Neutrophil (primary cell): Measurements from ENCODE around the gene TEX14.

Experiments
- H3K27ac ChIP-seq: fragments of 200-600 bp; sonication (generic); 2 replicates; pipeline ENCODE4 v1.5.1; 2016; ENCODE audit warnings: mild to moderate bottlenecking, moderate library complexity
- H3K27me3 ChIP-seq: fragments of 200-600 bp; sonication (generic); 2 replicates; pipeline ENCODE4 v1.6.0; 2016; ENCODE audit warnings: mild to moderate bottlenecking
- H3K36me3 ChIP-seq: fragments of 200-600 bp; sonication (generic); 2 replicates; pipeline ENCODE4 v1.5.1; 2017
- H3K4me1 ChIP-seq, 2 experiments: fragments of 200-600 bp in 1 of 2; sonication (generic) in 1 of 2; 1 replicate in 1 of 2; 2 replicates in 1 of 2; pipeline versions ENCODE4 v1.5.1 to v1.6.1; 2013 to 2016; ENCODE audit warnings: low read depth in 1 of 2, low read length in 1 of 2, mild to moderate bottlenecking in 1 of 2, moderate library complexity in 1 of 2; ENCODE audit not compliant: control insufficient read depth in 1 of 2, insufficient read depth in 1 of 2
- H3K4me3 ChIP-seq, 2 experiments: fragments of 200-600 bp in 1 of 2; sonication (generic) in 1 of 2; 1 replicate in 1 of 2; 2 replicates in 1 of 2; pipeline ENCODE4 v1.5.1; 2013 to 2016; ENCODE audit warnings: low read depth in 1 of 2, low read length in 1 of 2, mild to moderate bottlenecking in 1 of 2, moderate library complexity in 1 of 2
- H3K9me3 ChIP-seq: fragments of 200-600 bp; sonication (generic); 2 replicates; pipeline ENCODE4 v1.5.1; 2016
- CTCF ChIP-seq: fragments of 200-600 bp; sonication (generic); IDR thresholded peaks from 2 replicates; pipeline ENCODE4 v1.5.1; 2016; ENCODE audit warnings: antibody characterized with exemption

Gene TEX14

GRCh38 chr17:58532555-58532951, 159.3 kb downstream of the TEX14 start:
- no peaks in the 10 kb centered on the region for H3K36me3 ChIP-seq
- H3K4me3 ChIP-seq: peak overlapping the region in 1 of 2 experiments; percentile 52
- no peaks in the 10 kb centered on the region for H3K9me3 ChIP-seq
- peaks cover 86% of the 10 kb centered on the region for H3K27me3 ChIP-seq
- peaks cover 10 to 18% of the 10 kb centered on the region in 2 experiments for H3K4me1 ChIP-seq
- TF ChIP-seq CTCF: no peak
- no peak overlapping the region for H3K27ac ChIP-seq

GRCh38 chr17:58531661-58532554, 159.9 kb downstream of the TEX14 start:
- H3K9me3 ChIP-seq: no peaks in the 10 kb centered on the region
- H3K27ac ChIP-seq: no peak overlapping the region
- peaks cover 14 to 22% of the 10 kb centered on the region in 2 experiments for H3K4me1 ChIP-seq
- H3K36me3 ChIP-seq: no peaks in the 10 kb centered on the region
- peak overlapping the region; percentile 50 to 52 for H3K4me3 ChIP-seq
- no peak for TF ChIP-seq CTCF
- peaks cover 86% of the 10 kb centered on the region for H3K27me3 ChIP-seq

DNA sequence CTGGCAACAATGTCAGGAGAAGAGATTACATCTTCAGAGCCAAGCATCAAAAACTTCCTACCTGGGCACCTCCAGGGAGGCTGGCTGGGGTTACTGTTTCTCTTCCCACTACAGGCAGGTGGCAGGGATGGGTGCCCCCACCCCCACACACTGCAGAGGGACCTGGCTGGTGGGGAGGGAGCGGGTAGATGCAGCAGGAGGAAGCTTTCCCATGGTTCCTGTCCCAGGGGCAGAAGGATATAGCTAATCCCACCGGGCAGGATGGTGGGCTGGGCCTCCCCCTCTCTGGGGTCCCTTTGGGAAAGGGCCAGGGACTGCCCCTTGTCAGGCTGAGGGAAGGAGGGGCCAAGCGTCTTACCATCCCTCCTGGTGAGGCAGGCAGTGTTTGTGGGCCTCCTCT, 160.7 kb downstream of the TEX14 start:
- TF ChIP-seq CTCF: no peak
- Histone ChIP-seq H3K27me3 (peaks cover 82% of the 10 kb centered on the region), H3K9me3 (no peaks in the 10 kb centered on the region), H3K27ac (no peak overlapping the region), H3K4me1 (peaks cover 17 to 24% of the 10 kb centered on the region in 2 experiments), H3K36me3 (no peaks in the 10 kb centered on the region), H3K4me3 (peak overlapping the region; percentile 49 to 50)

GRCh38 chr17:58530655-58531054, 161.2 kb downstream of the TEX14 start:
- no peaks in the 10 kb centered on the region for H3K36me3 ChIP-seq
- no peaks in the 10 kb centered on the region for H3K9me3 ChIP-seq
- TF ChIP-seq CTCF: no peak
- H3K4me1 ChIP-seq: peaks cover 17 to 24% of the 10 kb centered on the region in 2 experiments
- peaks cover 78% of the 10 kb centered on the region for H3K27me3 ChIP-seq
- H3K27ac ChIP-seq: no peak overlapping the region
- H3K4me3 ChIP-seq: no peak overlapping the region

- no peaks in the 10 kb centered on the region for H3K36me3 ChIP-seq
- no peak overlapping the region for H3K4me3 ChIP-seq
- H3K9me3 ChIP-seq: no peaks in the 10 kb centered on the region
- H3K27ac ChIP-seq: no peak overlapping the region
- no peak for TF ChIP-seq CTCF
- H3K4me1 ChIP-seq: peaks cover 17% of the 10 kb centered on the region in 2 experiments
- peaks cover 64% of the 10 kb centered on the region for H3K27me3 ChIP-seq
Observed at GRCh38 chr17:58529275-58529674, 162.6 kb downstream of the TEX14 start.
